Adrenal gland (tissue), 12 donors: ENCODE results near the gene DUSP7. TPM values are rescaled to one million over a fixed set of nuclear protein-coding genes. Genes with fewer than 3 reads are reported as not detected.

ENCODE experiments used
- DNase-seq, 7 donors: peaks; one replicate each; pipeline ENCODE4 v3.0.0-alpha.2; 2019 to 2020
- H3K27ac ChIP-seq, 5 donors: fragments of 200-600 bp; sonication (generic) in 4 of 5; 1 replicate in 3 of 5; 2 replicates in 2 of 5; pipeline versions ENCODE4 v1.5.1 to v1.8.0; 2016 to 2020; ENCODE audit warnings: mild to moderate bottlenecking in 1 of 5
- H3K27me3 ChIP-seq: fragments of 200-600 bp; 2 replicates; pipeline ENCODE4 v1.8.0; 2021
- H3K36me3 ChIP-seq, 2 donors: fragments of 200-600 bp; replicated peaks in 1 of 2; 1 replicate in 1 of 2; 2 replicates in 1 of 2; pipeline versions ENCODE4 v1.5.1 to v1.8.0; 2018 to 2022
- H3K4me1 ChIP-seq, 2 donors: fragments of 200-600 bp; replicated peaks in 1 of 2; 1 replicate in 1 of 2; 2 replicates in 1 of 2; pipeline versions ENCODE4 v1.5.1 to v1.8.0; 2018 to 2021
- H3K4me3 ChIP-seq, 4 donors: fragments of 200-600 bp; sonication (generic) in 3 of 4; one replicate each; pipeline ENCODE4 v1.5.1; 2016 to 2018
- H3K9me3 ChIP-seq, 3 donors: fragments of 200-600 bp; sonication (generic) in 1 of 3; replicated peaks in 1 of 3; 1 replicate in 2 of 3; 2 replicates in 1 of 3; pipeline versions ENCODE4 v1.5.1 to v1.8.0; 2016 to 2021
- POLR2A ChIP-seq, 2 donors: fragments of 450-650 bp; IDR thresholded peaks; one replicate each; pipeline ENCODE4 v1.6.1; 2017; ENCODE audit warnings: antibody characterized with exemption in 2 of 2, mild to moderate bottlenecking in 2 of 2, moderate library complexity in 1 of 2
- WGBS, 4 donors: extraction: QIAGEN DNeasy Blood & Tissue Kit in 2 of 4; methylation state at CpG; one replicate each; pipeline versions ENCODE4 v1.1.5 to v1.1.7; 2013 to 2017; 5-methylcytosine and 5-hydroxymethylcytosine counted together
- intact Hi-C, 2 donors: fragments of 100-400 bp; cut with DNase I; formaldehyde crosslinking; loops; one replicate each; pipeline versions ENCODE4 v1.14.1 to v1.15.0; 2022 to 2023
- polyA plus RNA-seq, 3 donors: library from polyadenylated mRNA; stranded (reverse); fragments of 200-250 nt in 2 of 3; fragments of 350-450 nt in 1 of 3; fragmentation: Illumina TruSeq in 1 of 3; extraction: RNeasy Lipid Tissue Mini Kit (QIAGEN cat#74804) in 1 of 3; gene quantifications; one replicate each; pipeline ENCODE4 v1.2.3, GENCODE V29; 2013 to 2014
- total RNA-seq, 9 donors: library from RNA; depleted of rRNA in 4 of 9; stranded (reverse); fragments of >200 nt in 4 of 9; fragments of 120-200 nt in 1 of 9; fragmentation: NEBNext Ultra II Directional in 1 of 9; extraction: Animal tissue kit (Norgen Biotek cat#: 25700) in 1 of 9; gene quantifications; one replicate each; pipeline versions ENCODE4 v1.1.0 to v1.2.4, GENCODE V29; 2013 to 2023
- TF ChIP-seq, protein P1 (sequence below), 6 experiments: fragments of 450-650 bp in 4 of 6; fragments of 200-600 bp in 2 of 6; sonication (generic) in 1 of 6; IDR thresholded peaks; 1 replicate in 5 of 6; 2 replicates in 1 of 6; pipeline versions ENCODE4 v1.5.1 to v1.8.0; 2016 to 2021; ENCODE audit warnings: antibody characterized with exemption in 6 of 6, mild to moderate bottlenecking in 2 of 6, moderate library complexity in 1 of 6
- donor health status: healthy with polysubstance abuse.
- donor health status: Bipolar disorder and iron deficiency.
- donor health status: DM: yes; HTN: yes; CAD: no.
- donor health status: DM: no; HTN: no; CAD: no.
- donor health status: DM: no; HTN: no; CAD: no.
- donor health status: DM: yes; HTN: yes; CAD: no.

Gene DUSP7
- total and polyA plus RNA-seq, 12 donors, result 5.5 to 35.0 (median 14.4) TPM

- no peaks in the 10 kb centered on the region for H3K36me3 ChIP-seq
- H3K4me3 ChIP-seq, result no peak overlapping the region
- 83 to 90% (median 87%) methylated on average over 10 to 12 of the region's 12 CpGs for WGBS, 4 donors
- H3K4me1 ChIP-seq, result peaks cover 0 to 12% of the 10 kb centered on the region in 2 donors
- no peak for DNase-seq
- intact Hi-C loops, result loop anchor here in 1 of 2 donors (10.0 kb wide), 1 partner anchor 47 kb away; no protein-coding TSS in a partner anchor
- H3K27ac ChIP-seq, result no peak overlapping the region
- no peaks in the 10 kb centered on the region for H3K27me3 ChIP-seq
- TF ChIP-seq POLR2A (IDR thresholded peaks at IDR 0.05), result no peak
- TF ChIP-seq, protein P1, sequence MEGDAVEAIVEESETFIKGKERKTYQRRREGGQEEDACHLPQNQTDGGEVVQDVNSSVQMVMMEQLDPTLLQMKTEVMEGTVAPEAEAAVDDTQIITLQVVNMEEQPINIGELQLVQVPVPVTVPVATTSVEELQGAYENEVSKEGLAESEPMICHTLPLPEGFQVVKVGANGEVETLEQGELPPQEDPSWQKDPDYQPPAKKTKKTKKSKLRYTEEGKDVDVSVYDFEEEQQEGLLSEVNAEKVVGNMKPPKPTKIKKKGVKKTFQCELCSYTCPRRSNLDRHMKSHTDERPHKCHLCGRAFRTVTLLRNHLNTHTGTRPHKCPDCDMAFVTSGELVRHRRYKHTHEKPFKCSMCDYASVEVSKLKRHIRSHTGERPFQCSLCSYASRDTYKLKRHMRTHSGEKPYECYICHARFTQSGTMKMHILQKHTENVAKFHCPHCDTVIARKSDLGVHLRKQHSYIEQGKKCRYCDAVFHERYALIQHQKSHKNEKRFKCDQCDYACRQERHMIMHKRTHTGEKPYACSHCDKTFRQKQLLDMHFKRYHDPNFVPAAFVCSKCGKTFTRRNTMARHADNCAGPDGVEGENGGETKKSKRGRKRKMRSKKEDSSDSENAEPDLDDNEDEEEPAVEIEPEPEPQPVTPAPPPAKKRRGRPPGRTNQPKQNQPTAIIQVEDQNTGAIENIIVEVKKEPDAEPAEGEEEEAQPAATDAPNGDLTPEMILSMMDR (IDR thresholded peaks at IDR 0.05), result no peak
- H3K9me3 ChIP-seq, result no peaks in the 10 kb centered on the region
Observed at GRCh38 chr3:52068055-52068571, 11.7 kb upstream of the DUSP7 start.

DNA sequence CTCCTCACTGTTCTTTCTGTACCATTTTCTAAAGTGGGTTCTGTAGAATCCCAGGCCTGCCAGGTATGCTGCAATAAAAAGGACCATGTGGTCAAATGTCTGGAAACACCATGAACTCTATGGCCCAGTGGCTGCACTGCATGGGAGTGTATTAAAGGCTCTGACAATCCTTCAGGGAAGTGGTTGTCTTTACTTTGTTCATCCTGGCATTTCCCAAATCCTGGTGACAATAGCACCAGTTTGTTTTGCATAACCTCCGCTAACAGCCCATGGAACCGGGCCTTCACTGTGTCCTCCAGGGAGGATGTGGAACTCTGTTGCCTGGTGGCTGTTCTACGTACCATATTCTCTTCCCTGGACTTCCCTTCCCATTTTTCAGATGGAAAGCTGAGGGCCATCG lies 11.2 kb upstream of the DUSP7 start:
- intact Hi-C loops, result loop anchor here in 1 of 2 donors (10.0 kb wide), 1 partner anchor 47 kb away; no protein-coding TSS in a partner anchor
- no peak overlapping the region for H3K27ac ChIP-seq
- 85 to 94% (median 89%) methylated on average over 4 of the region's 4 CpGs for WGBS, 4 donors

GRCh38 chr3:52067046-52067445 lies 10.7 kb upstream of the DUSP7 start:
- no peak for DNase-seq
- Histone ChIP-seq H3K9me3 (no peaks in the 10 kb centered on the region), H3K4me3 (no peak overlapping the region), H3K27me3 (no peaks in the 10 kb centered on the region), H3K4me1 (peaks cover 0 to 12% of the 10 kb centered on the region in 2 donors), H3K36me3 (no peaks in the 10 kb centered on the region), H3K27ac (no peak overlapping the region)
- intact Hi-C loops, result loop anchor here in 1 of 2 donors (10.0 kb wide), 1 partner anchor 48 kb away; no protein-coding TSS in a partner anchor
- no peak for TF ChIP-seq POLR2A (IDR thresholded peaks at IDR 0.05)
- TF ChIP-seq, protein P1 (IDR thresholded peaks at IDR 0.05), result no peak
- 87 to 96% (median 96%) methylated on average over 5 to 8 of the region's 8 CpGs for WGBS, 4 donors

More for the DNA sequence above, 11.2 kb upstream of the DUSP7 start:
- TF ChIP-seq, protein P1 (IDR thresholded peaks at IDR 0.05), result no peak
- no peak for TF ChIP-seq POLR2A (IDR thresholded peaks at IDR 0.05)
- no peaks in the 10 kb centered on the region for H3K36me3 ChIP-seq
- H3K9me3 ChIP-seq, result no peaks in the 10 kb centered on the region
- peaks cover 0 to 12% of the 10 kb centered on the region in 2 donors for H3K4me1 ChIP-seq
- DNase-seq, result no peak
- H3K4me3 ChIP-seq, result no peak overlapping the region
- no peaks in the 10 kb centered on the region for H3K27me3 ChIP-seq

- DNase-seq, result no peak
- TF ChIP-seq, protein P1 (IDR thresholded peaks at IDR 0.05), result no peak
- no peak for TF ChIP-seq POLR2A (IDR thresholded peaks at IDR 0.05)
- Histone ChIP-seq H3K27ac (no peak overlapping the region), H3K4me1 (no peaks in the 10 kb centered on the region), H3K27me3 (no peaks in the 10 kb centered on the region), H3K36me3 (no peaks in the 10 kb centered on the region), H3K9me3 (no peaks in the 10 kb centered on the region), H3K4me3 (no peak overlapping the region)
- intact Hi-C loops, result loop anchor here in 1 of 2 donors (10.0 kb wide), 1 partner anchor 49 kb away; no protein-coding TSS in a partner anchor
- 77 to 100% (median 81%) methylated on average over 2 to 12 of the region's 12 CpGs for WGBS, 4 donors
Observed at GRCh38 chr3:52065264-52065756, 8.9 kb upstream of the DUSP7 start.
